NCI-H748 treated with DMSO at 0.1 percent for 48 hours (cell line): ENCODE measurements around the gene ZCCHC14.
A peak's percentile ranks its signal among the peaks of the same experiment; 100 is the strongest.
"Not testable (repeated sequence)": the region's sequence is repeated elsewhere in the genome, so short reads cannot be mapped to it uniquely, and the experiment has no call there.

Experiments used
- DNase-seq: peaks from one replicate; lab custom pipeline; 2025; lab: John Stamatoyannopoulos, UW

ZCCHC14 gene

DNA sequence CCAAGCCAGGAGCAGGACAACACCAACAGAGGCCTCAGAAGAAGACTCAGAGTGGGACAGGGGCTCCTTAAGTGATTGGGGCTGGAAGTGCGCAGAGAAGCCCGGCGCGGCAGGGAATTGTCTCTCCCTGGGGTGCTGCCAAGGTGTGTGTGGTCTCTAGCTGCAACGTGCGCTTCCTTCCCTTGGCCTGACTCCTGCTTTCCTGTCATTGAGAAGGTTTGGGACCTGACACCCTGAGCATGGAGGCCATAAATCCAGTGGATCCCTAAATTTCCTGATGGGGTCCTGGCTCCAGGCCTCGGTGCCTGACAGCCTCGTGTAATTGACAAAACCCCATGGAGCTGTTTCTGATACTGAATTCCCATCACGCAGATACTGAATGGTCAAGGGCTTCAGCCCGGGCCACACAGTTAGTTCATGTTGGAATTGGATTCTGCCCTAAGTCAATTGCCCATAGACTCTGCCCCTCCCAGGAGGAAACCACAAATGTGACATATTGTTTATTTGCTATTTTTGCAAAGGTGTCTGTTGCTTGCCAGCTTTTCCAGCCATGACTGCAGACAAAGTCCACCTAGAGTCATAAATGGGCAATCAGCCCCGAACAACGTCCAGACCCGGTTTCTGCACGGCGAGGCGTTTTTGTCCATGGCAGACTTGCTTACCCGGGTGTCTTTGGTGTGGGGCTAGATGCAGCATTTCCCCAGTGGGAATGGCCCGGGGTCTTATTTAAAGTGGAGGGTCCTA, 4.4 kb upstream of the ZCCHC14 start:
- DNase-seq, result not testable (repeated sequence)

- DNase-seq, result no peak
Observed at GRCh38 chr16:87496447-87496801, 3.6 kb upstream of the ZCCHC14 start.

DNA sequence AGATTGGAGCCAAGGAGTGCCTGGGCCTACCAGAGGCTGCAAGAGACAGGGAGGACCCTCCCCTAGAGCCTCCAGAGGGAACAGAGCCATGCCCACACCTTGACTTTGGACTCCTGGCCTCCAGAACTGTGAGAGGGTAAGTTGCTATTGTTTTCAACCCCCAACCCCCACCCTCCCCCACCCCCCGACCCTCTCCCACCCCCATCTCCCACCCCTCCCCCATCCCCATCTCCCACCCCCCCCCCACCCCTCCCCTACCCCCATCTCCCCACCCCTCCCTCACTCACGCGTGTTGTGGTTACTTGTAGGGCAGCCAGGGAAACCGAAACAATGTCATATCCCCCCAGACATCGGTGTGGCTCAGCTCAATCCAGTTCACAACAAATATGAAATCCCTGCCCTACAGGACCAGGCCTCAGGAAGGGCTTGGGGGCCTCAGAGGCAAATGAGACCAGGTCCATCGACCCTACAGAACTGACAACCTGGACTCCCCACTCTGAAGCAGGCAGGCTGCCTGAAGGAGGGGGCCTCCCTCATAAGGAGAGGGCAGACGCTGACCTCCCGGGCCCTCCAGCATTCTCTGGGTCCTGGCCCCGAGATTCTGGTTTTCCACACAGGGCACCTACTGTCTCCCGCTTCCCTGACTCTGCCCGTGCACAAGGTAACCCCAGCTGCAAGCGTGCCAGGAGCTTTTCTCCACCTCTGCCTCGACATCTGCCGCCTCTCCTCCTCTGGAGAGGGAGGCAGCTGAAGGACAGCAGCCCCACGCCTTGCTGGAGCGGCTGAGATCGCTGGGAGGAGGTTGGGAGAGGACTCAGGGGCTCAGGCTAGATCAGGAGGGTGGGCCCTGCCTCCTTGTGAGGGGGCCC, 3.0 kb upstream of the ZCCHC14 start:
- DNase-seq, result no peak

- DNase-seq, result no peak
Observed at GRCh38 chr16:87493608-87494280, 920 bp upstream of the ZCCHC14 start.

DNA sequence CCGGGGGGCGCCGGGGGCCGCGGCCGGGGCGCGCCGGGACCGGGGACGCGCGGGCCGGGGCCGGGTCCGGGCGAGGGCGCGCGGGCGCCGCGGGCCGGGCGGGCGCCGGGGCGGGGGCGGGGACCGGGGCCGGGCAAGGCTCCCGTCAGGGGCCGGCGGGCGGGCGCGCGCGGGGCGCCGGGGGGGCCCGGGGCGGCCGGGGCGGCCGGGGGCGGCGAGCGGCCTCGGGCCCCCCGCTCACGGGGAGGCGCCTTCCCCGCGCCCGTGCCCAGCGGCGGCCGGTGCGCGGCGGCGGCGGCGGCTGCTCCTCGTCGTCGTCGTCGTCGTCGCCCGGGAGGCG, 563 bp downstream of the ZCCHC14 start:
- no peak for DNase-seq

- no peak for DNase-seq
Observed at GRCh38 chr16:87491522-87492290, 1.1 kb downstream of the ZCCHC14 start.

GRCh38 chr16:87490799-87491521, 1.9 kb downstream of the ZCCHC14 start:
- not testable (repeated sequence) for DNase-seq

DNA sequence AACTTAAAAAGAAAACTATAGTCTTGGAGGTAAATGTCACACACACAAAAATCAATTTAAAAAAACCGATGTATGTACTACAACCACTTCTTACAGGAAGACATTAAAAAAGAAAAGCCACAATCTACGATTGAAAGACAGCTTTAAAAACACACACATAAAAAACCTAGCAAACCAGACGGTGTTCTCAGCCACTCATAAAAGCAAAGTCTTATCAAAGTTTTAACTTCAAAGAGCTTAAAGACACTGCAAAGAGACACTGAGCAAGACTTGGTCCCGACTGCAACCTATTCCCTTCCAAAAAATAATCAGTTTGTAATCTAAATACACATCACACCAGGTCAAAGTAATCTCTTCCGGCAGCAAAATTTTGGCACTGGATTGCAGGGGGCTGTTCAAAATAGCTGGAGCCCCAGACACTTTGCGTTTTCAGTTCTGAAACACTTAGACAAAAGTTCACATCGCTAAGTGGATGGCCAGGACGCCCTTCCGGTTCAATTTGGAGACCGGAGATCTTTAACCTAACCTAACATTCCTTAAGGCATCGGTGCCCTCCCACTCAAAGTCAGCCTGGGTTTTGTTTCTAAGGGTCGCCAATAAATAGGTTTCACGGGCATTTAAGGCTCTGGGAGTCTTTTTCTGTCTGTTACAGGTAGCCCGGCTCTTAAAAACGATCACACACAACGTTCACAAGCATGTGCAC, 2.6 kb downstream of the ZCCHC14 start:
- no peak for DNase-seq

DNA sequence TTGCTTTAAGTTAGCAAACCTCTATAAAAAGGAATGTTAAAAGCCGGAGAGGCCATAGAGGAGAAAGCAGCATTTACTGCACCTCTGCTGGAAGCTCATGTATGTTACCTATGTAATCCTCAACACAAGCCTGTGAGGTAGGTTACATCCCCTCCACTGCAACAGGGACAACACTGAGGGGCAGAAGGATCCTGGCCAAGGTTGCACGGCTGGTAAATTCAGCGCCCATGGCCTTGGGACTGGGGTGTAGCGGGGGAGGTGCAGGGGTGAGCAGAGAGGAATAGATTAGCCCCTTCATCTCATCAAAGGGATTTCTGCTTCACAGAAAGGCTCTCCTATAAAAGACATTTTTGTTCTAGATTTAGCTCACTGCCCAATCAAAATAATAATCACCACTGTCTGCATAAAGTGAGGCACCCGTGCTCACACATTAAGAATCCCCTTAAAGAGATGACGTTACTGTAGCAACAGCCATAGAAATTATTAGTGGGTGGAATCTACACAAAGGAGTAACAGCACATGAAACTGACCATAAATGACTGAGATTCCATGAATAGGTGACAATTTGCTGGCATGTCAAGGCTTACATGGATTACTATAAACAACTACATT, 3.3 kb downstream of the ZCCHC14 start:
- DNase-seq, result no peak

DNA sequence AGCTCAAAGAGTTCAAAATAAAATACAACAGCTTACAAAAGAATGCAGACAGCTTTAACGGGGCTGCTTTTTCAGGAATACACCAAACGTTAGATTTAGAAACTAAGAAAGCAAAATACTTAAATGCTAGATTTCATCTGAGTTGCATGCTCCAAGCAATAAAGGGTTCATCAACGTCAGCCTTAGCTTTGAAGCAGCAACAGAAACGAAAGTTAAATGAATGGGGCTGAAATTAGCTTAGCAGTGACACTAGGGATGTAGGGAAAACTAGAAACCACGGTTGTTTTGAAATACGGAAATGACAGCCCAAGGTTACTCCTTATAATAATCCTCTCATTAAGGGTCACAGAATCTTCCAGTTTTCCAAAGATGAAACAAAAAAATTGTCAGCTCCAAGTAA, 3.9 kb downstream of the ZCCHC14 start:
- not testable (repeated sequence) for DNase-seq

GRCh38 chr16:87487361-87487924, 5.4 kb downstream of the ZCCHC14 start:
- DNase-seq, result peak; percentile 43

GRCh38 chr16:87486713-87487247, 6.0 kb downstream of the ZCCHC14 start:
- no peak for DNase-seq

DNA sequence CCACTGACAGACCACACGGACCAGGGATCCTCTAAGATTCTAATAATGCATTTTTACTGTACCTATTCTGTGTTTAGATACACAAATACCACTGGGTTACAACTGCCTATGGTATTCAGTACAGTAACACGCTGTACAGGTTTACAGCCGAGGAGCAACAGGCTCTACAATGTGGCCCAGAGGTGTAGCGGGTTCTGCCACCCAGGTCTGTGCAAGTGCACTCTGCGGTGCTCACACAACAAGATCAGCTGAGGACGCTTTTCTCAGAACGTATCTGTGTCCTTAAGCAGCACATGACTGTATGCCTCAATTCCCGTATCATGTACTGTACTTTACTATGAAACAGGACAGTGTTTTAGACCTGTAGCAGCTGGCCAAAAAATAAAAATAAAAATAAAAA, 6.5 kb downstream of the ZCCHC14 start:
- no peak for DNase-seq

DNA sequence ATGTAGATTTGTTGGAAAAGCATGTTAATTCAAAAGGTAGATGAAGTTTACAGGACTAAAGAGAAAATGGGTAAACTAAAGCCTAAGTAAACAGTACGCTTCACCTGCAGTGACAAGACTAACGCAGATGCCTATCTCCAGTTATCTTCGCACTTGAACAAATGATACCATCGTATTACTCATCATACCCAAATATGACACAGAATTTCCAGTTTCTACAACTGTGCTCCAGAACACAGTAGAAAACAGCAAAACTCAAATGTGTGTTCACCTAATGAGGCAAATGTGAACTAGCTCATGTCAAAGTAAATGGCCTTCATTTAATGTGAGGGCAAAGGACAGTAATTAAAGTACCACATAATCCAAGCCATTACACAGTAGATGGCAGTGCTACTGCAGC, 7.0 kb downstream of the ZCCHC14 start:
- not testable (repeated sequence) for DNase-seq

- no peak for DNase-seq
Observed at GRCh38 chr16:87484487-87485331, 8.1 kb downstream of the ZCCHC14 start.

DNA sequence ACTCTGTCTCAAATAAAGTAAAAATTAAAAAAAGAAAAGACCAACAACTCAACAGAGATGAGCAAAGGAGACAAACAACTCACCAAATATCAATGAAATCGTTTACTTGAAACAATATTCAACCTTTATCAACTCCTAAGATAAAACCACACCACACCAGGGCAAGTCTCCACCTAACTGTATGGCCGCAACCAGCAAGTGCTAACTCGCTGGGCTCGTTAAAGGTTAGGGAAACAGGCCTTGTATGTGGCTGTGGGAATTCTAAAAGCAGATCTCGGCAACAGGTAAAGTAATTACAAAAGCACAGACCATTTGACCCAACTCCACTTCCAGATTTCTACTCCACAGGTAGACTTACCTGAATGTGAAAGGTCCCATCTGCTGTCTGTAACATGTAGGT, 9.3 kb downstream of the ZCCHC14 start:
- no peak for DNase-seq

- not testable (repeated sequence) for DNase-seq
Observed at GRCh38 chr16:87482670-87483069, 10.2 kb downstream of the ZCCHC14 start.

DNA sequence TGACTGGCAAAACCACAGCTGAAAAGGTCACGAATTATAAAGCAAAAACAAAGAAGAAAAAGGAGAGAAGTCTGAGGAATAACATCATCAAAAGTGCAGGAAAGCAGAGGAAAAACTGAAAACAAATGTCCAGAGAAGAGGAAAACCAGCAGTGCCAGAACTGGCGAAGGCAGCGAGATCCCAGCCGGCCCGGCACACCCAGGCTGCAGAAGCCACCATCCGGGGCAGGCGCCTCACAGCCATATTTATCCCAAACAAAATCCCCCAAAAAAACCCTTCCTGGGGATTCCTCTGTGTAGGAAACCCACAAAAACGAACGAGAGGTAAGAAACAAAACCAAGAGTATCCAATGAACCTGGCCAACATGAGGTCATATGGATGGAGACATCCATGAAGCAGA, 10.6 kb downstream of the ZCCHC14 start:
- DNase-seq, result no peak

DNA sequence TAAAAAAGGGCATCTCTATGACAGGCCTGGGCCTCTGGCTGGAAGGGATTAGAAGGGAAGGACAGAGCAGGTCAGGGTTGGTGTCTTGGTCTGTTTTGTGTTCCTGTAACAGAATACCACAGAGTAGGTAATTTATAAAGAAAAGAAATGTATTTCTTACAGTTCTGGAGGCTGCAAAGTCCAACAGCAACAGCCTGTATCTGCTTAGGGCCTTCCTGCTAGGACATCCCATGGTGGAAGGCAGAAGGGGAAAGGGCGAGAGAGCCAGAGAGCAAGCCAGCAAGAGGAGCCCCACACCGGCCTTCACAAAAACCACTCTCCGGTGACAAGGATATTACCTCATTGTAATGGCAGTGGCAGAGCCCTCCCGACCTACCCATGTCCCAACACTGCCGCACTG, 11.1 kb downstream of the ZCCHC14 start:
- DNase-seq, result not testable (repeated sequence)
